Sigmoid colon (tissue), 7 donors: Measurements from ENCODE around the gene AP5M1. TPM values are rescaled to one million over a fixed set of nuclear protein-coding genes. Genes with fewer than 3 reads are reported as not detected.
"Not testable (repeated sequence)": the region's sequence is repeated elsewhere in the genome, so short reads cannot be mapped to it uniquely, and the experiment has no call there.

Source experiments
- DNase-seq: peaks from one replicate; pipeline ENCODE4 v3.0.0-alpha.2; 2019
- H3K27ac ChIP-seq, 4 donors: fragments of 200-600 bp; sonication (generic); one replicate each; pipeline ENCODE4 v1.5.1; 2016 to 2019; ENCODE audit warnings: mild to moderate bottlenecking in 1 of 4
- H3K27me3 ChIP-seq, 3 donors: fragments of 200-600 bp; sonication (generic); one replicate each; pipeline ENCODE4 v1.5.1; 2019; ENCODE audit warnings: mild to moderate bottlenecking in 1 of 3
- H3K36me3 ChIP-seq, 4 donors: fragments of 200-600 bp; sonication (generic); one replicate each; pipeline ENCODE4 v1.5.1; 2016 to 2019
- H3K4me1 ChIP-seq, 4 donors: fragments of 200-600 bp; sonication (generic); one replicate each; pipeline ENCODE4 v1.5.1; 2017 to 2019
- H3K4me3 ChIP-seq, 4 donors: fragments of 200-600 bp; sonication (generic); one replicate each; pipeline ENCODE4 v1.5.1; 2017 to 2019; ENCODE audit warnings: mild to moderate bottlenecking in 2 of 4, moderate library complexity in 1 of 4
- H3K9me3 ChIP-seq, 4 donors: fragments of 200-600 bp in 3 of 4; sonication (generic) in 3 of 4; one replicate each; pipeline versions ENCODE4 v1.5.1 to v1.6.1; 2013 to 2019
- EP300 ChIP-seq, 4 donors: sonication (generic); formaldehyde crosslinking; IDR thresholded peaks; one replicate each; pipeline ENCODE4 v1.6.1; 2017; ENCODE audit warnings: antibody characterized with exemption in 4 of 4
- POLR2A ChIP-seq, 2 donors: fragments of 450-650 bp; IDR thresholded peaks; one replicate each; pipeline ENCODE4 v1.6.1; 2016; ENCODE audit warnings: antibody characterized with exemption in 2 of 2, mild to moderate bottlenecking in 2 of 2, moderate library complexity in 2 of 2
- POLR2AphosphoS5 ChIP-seq, 4 donors: sonication (generic); formaldehyde crosslinking; IDR thresholded peaks; one replicate each; pipeline ENCODE4 v1.6.1; 2017; ENCODE audit warnings: antibody characterized with exemption in 4 of 4
- WGBS, 2 donors: extraction: QIAGEN DNeasy Blood & Tissue Kit; methylation state at CpG; one replicate each; pipeline ENCODE4 v1.1.7; 2013; 5-methylcytosine and 5-hydroxymethylcytosine counted together
- intact Hi-C: fragments of 100-400 bp; cut with DNase I; formaldehyde crosslinking; loops from one replicate; pipeline ENCODE4 v1.15.1; 2023
- polyA plus RNA-seq, 3 donors: library from polyadenylated mRNA; stranded (reverse); fragments of 200-250 nt; gene quantifications; one replicate each; pipeline ENCODE4 v1.2.3, GENCODE V29; 2013
- total RNA-seq, 4 donors: library from RNA; depleted of rRNA; stranded (reverse); fragments of >200 nt; gene quantifications; one replicate each; pipeline ENCODE4 v1.1.0, GENCODE V29; 2016
- TF ChIP-seq, protein P1 (sequence below), 4 experiments: fragments of 450-650 bp in 3 of 4; fragments of 200-600 bp in 1 of 4; IDR thresholded peaks; one replicate each; pipeline ENCODE4 v1.5.1; 2016 to 2019; ENCODE audit warnings: antibody characterized with exemption in 4 of 4, mild to moderate bottlenecking in 3 of 4, moderate library complexity in 2 of 4
- donor health status: healthy with polysubstance abuse.
- donor health status: Bipolar disorder and iron deficiency.
- donor health status: healthy.

Gene AP5M1
- total RNA-seq, result 10 to 100 TPM; 16.1 to 24.9 (median 20.6) TPM
- polyA plus RNA-seq, result 10 to 100 TPM; 19.1 to 38.8 (median 24.0) TPM

DNA sequence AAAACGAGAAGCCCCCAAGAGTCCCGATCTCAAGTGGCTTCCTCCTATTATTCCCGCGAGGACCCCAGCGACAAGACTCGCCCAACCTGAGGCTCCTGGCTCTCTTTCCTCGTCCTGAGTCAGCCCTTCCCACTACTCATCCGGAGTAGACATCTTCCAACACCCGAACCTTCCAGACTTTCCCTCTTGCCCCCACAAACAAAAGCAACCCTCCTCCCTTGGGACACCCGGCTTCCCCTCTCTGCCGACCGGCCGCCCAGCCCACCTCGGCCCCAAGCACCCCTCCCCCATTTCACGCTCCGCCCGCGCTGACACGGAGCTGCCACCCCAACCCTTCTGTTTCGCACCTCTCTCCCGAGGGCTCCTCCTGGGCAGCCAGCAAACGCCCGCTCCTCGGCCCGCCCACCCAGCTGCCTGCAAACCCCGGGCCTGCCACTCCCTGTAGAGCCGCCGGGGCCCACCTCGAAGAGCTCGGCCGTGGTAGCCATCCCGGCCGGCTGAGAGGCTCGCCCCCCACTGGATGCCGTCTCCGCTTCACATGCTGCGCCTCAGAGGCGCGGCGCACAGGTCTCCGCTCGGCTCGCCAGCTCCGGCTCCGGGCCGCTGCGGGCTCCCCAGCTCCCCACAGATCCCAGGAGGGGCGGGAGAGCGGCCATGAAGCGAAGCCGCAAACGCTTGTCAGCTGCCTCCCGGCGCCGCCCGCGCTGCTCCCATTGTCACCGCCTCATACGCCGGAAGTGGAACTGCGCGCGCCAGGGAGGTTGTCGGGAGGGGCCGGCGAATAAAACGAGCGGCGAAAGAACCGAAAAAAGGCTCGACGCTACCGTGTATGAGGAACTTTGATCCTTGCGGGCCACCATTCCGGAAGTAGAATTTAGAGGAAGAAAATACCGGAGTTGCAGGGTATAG, at the start of gene AP5M1, which contains the start of gene EXOC5:
TSS of gene AP5M1 (plus strand) at position 811 of the 909 bp plus-strand sequence. CDS start 344 bp downstream, outside the sequence.
TSS of gene EXOC5 (minus strand) at position 745 of the 909 bp plus-strand sequence. CDS start at position 488, 257 bp downstream.
- Histone ChIP-seq H3K27ac (peak within 1 kb of the TSS; percentile 90 to 98 (median 96)), H3K4me1 (peaks cover 0 to 56% (median 30%) of the 10 kb centered on the region in 4 donors), H3K36me3 (peaks cover 0 to under 1% (median 0%) of the 10 kb centered on the region in 4 donors), H3K9me3 (no peaks in the 10 kb centered on the region), H3K4me3 (peak within 1 kb of the TSS; percentile 68 to 90 (median 80)), H3K27me3 (no peaks in the 10 kb centered on the region)
- intact Hi-C loops, result loop anchor here (2.0 kb wide), 1 partner anchor 122 kb away; the partner anchor contains the start of gene NAA30
- peak; percentile 94 for DNase-seq
- TF ChIP-seq EP300 (IDR thresholded peaks at IDR 0.05), result no peak
- TF ChIP-seq, protein P1, sequence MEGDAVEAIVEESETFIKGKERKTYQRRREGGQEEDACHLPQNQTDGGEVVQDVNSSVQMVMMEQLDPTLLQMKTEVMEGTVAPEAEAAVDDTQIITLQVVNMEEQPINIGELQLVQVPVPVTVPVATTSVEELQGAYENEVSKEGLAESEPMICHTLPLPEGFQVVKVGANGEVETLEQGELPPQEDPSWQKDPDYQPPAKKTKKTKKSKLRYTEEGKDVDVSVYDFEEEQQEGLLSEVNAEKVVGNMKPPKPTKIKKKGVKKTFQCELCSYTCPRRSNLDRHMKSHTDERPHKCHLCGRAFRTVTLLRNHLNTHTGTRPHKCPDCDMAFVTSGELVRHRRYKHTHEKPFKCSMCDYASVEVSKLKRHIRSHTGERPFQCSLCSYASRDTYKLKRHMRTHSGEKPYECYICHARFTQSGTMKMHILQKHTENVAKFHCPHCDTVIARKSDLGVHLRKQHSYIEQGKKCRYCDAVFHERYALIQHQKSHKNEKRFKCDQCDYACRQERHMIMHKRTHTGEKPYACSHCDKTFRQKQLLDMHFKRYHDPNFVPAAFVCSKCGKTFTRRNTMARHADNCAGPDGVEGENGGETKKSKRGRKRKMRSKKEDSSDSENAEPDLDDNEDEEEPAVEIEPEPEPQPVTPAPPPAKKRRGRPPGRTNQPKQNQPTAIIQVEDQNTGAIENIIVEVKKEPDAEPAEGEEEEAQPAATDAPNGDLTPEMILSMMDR (IDR thresholded peaks at IDR 0.05), result peak in 1 of 4 experiments; percentile 11
- peak; percentile 57 to 86 (median 80) for TF ChIP-seq POLR2AphosphoS5 (IDR thresholded peaks at IDR 0.05)
- TF ChIP-seq POLR2A (IDR thresholded peaks at IDR 0.05), result peak; percentile 14 to 48
- WGBS, 2 donors, result 0 to 1% methylated on average over 76 of the region's 76 CpGs

GRCh38 chr14:57221931-57222330, 46.8 kb upstream of the AP5M1 start:
- peaks cover 0 to 43% (median 8%) of the 10 kb centered on the region in 4 donors for H3K36me3 ChIP-seq
- H3K4me3 ChIP-seq, result no peak overlapping the region
- WGBS, 2 donors, result 96 to 98% methylated on average over 3 of the region's 3 CpGs
- H3K27me3 ChIP-seq, result no peaks in the 10 kb centered on the region
- TF ChIP-seq POLR2AphosphoS5 (IDR thresholded peaks at IDR 0.05), result no peak
- TF ChIP-seq POLR2A (IDR thresholded peaks at IDR 0.05), result no peak
- TF ChIP-seq, protein P1 (IDR thresholded peaks at IDR 0.05), result no peak
- no peak for TF ChIP-seq EP300 (IDR thresholded peaks at IDR 0.05)
- no peaks in the 10 kb centered on the region for H3K9me3 ChIP-seq
- H3K4me1 ChIP-seq, result no peaks in the 10 kb centered on the region
- DNase-seq, result no peak
- H3K27ac ChIP-seq, result no peak overlapping the region
- intact Hi-C loops, result no loop called here

DNA sequence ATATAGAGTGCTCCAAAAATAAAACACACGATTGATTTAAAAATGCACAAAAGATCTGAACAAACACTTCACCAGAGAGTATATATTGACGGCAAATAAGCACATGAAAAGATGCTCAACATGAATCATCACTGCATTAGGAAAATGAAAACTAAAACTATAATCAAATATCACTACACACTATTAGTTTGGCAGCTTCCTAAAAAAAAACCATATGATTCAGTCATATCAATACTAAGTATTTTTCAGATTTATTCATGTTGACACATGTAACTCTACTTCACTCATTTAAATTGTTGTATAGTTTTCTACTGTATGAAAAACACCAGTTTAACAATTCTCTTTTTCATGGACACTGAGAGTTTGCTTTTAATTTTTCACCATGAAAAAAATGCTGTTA, 41.7 kb upstream of the AP5M1 start:
- Histone ChIP-seq H3K4me1 (no peaks in the 10 kb centered on the region), H3K36me3 (peaks cover 0 to 57% (median 6%) of the 10 kb centered on the region in 4 donors), H3K27ac (no peak overlapping the region), H3K4me3 (no peak overlapping the region), H3K27me3 (no peaks in the 10 kb centered on the region), H3K9me3 (no peaks in the 10 kb centered on the region)
- 80 to 81% methylated on average over 2 of the region's 2 CpGs for WGBS, 2 donors
- no peak for DNase-seq
- intact Hi-C loops, result no loop called here
- no peak for TF ChIP-seq POLR2AphosphoS5 (IDR thresholded peaks at IDR 0.05)
- no peak for TF ChIP-seq EP300 (IDR thresholded peaks at IDR 0.05)
- no peak for TF ChIP-seq POLR2A (IDR thresholded peaks at IDR 0.05)
- TF ChIP-seq, protein P1 (IDR thresholded peaks at IDR 0.05), result no peak

GRCh38 chr14:57228320-57228719, 40.5 kb upstream of the AP5M1 start:
- H3K4me1 ChIP-seq, H3K27me3 ChIP-seq, DNase-seq, H3K4me3 ChIP-seq, H3K27ac ChIP-seq, H3K9me3 ChIP-seq, intact Hi-C loops: not testable (repeated sequence)
- H3K36me3 ChIP-seq, result peaks cover 0 to 61% (median 6%) of the 10 kb centered on the region in 4 donors
- 94 to 95% methylated on average over 2 of the region's 2 CpGs for WGBS, 2 donors

DNA sequence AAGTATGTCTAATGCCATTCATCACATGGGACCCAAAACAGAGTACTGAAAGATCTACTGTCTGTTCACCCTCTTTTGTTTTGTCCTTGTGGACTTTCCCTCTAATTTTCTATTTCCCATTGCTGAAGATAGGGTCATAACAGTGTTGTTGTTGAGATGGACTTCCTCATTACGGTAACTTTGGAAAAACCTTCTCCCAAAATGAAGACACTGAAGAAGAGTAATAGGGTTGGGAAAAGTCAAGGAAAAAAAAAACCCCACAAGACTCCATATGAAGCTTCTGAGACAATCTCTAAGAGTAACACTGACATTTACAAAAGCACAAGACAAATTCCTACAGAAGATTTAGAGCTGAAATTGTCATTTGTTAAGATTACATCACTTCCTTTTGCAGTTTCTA, 36.8 kb upstream of the AP5M1 start:
- Histone ChIP-seq H3K27me3 (no peaks in the 10 kb centered on the region), H3K27ac (no peak overlapping the region), H3K4me3 (no peak overlapping the region), H3K9me3 (no peaks in the 10 kb centered on the region), H3K4me1 (no peaks in the 10 kb centered on the region), H3K36me3 (peaks cover 0 to 83% (median 8%) of the 10 kb centered on the region in 4 donors)
- intact Hi-C loops, result no loop called here
- 85 to 94% methylated on average over 1 of the region's 1 CpG for WGBS, 2 donors
- TF ChIP-seq EP300 (IDR thresholded peaks at IDR 0.05), result no peak
- TF ChIP-seq POLR2AphosphoS5 (IDR thresholded peaks at IDR 0.05), result no peak
- TF ChIP-seq, protein P1 (IDR thresholded peaks at IDR 0.05), result no peak
- TF ChIP-seq POLR2A (IDR thresholded peaks at IDR 0.05), result no peak
- DNase-seq, result no peak

- Histone ChIP-seq H3K4me1 (peaks cover 0 to 13% (median 1%) of the 10 kb centered on the region in 4 donors), H3K36me3 (peaks cover 0 to 46% (median 4%) of the 10 kb centered on the region in 4 donors)
- H3K9me3 ChIP-seq, intact Hi-C loops, H3K4me3 ChIP-seq, H3K27ac ChIP-seq, DNase-seq, H3K27me3 ChIP-seq: not testable (repeated sequence)
- 97% methylated on average over 7 of the region's 7 CpGs for WGBS, 2 donors
These were observed 28.7 kb upstream of the AP5M1 start for GRCh38 chr14:57240115-57240514.
